HG02885 (cell line): Measurements from ENCODE around the gene CHML.

Experiments
- ATAC-seq: cut with Tn5 transposase; IDR thresholded peaks from one replicate; pipeline ENCODE4 v1.9.1; 2021; ENCODE audit warnings: mild to moderate bottlenecking; ENCODE audit not compliant: unreplicated experiment, poor library complexity

Gene CHML

GRCh38 chr1:241624935-241625334 lies 15.2 kb downstream of the CHML start:
- ATAC-seq, result no peak

- no peak for ATAC-seq
Observed at GRCh38 chr1:241622669-241623068, 17.5 kb downstream of the CHML start.

GRCh38 chr1:241617426-241617825 lies 22.7 kb downstream of the CHML start:
- no peak for ATAC-seq

GRCh38 chr1:241615043-241615974 lies 24.9 kb downstream of the CHML start:
- no peak for ATAC-seq

GRCh38 chr1:241614572-241614971 lies 25.6 kb downstream of the CHML start:
- no peak for ATAC-seq

GRCh38 chr1:241614144-241614543 lies 26.0 kb downstream of the CHML start:
- ATAC-seq, result peak; percentile 29

- ATAC-seq, result no peak
Observed at GRCh38 chr1:241612533-241613477, 27.4 kb downstream of the CHML start.

GRCh38 chr1:241611736-241612135 lies 28.4 kb downstream of the CHML start:
- no peak for ATAC-seq

- ATAC-seq, result peak; percentile 84
Observed at GRCh38 chr1:241611063-241611462, 29.1 kb downstream of the CHML start.

- ATAC-seq, result no peak
Observed at GRCh38 chr1:241610056-241610815, 29.9 kb downstream of the CHML start.

- ATAC-seq, result peak; percentile 49
Observed at GRCh38 chr1:241608379-241609033, 31.7 kb downstream of the CHML start.

GRCh38 chr1:241607497-241607896 lies 32.7 kb downstream of the CHML start:
- no peak for ATAC-seq

GRCh38 chr1:241606544-241606943 lies 33.6 kb downstream of the CHML start:
- ATAC-seq, result no peak

- ATAC-seq, result no peak
Observed at GRCh38 chr1:241605146-241605805, 34.9 kb downstream of the CHML start.

- no peak for ATAC-seq
Observed at GRCh38 chr1:241603731-241604245, 36.4 kb downstream of the CHML start.

GRCh38 chr1:241600496-241600901 lies 39.7 kb downstream of the CHML start:
- ATAC-seq, result peak; percentile 89

- ATAC-seq, result peak; percentile 38
Observed at GRCh38 chr1:241598249-241598648, 41.9 kb downstream of the CHML start.

GRCh38 chr1:241596633-241597032 lies 43.5 kb downstream of the CHML start:
- ATAC-seq, result no peak

- no peak for ATAC-seq
Observed at GRCh38 chr1:241593186-241593585, 47.0 kb downstream of the CHML start.
